Activated T-cell treated with anti-CD3 and anti-CD28 coated beads, Interleukin-2, amount 50 U/mL, for 1 hour (primary cell): ENCODE data around the gene CDH8.
"Not testable (repeated sequence)": the region's sequence is repeated elsewhere in the genome, so short reads cannot be mapped to it uniquely, and the experiment has no call there.

Experiments
- DNase-seq: peaks from one replicate; pipeline ENCODE4 v3.0.0-alpha.2; 2020

The CDH8 gene

GRCh38 chr16:61730997-61731396 lies 305.2 kb downstream of the CDH8 start:
- no peak for DNase-seq

- no peak for DNase-seq
Observed at GRCh38 chr16:61726701-61727100, 309.5 kb downstream of the CDH8 start.

GRCh38 chr16:61726125-61726524 lies 310.1 kb downstream of the CDH8 start:
- no peak for DNase-seq

- DNase-seq = no peak
Observed at GRCh38 chr16:61721544-61721943, 314.7 kb downstream of the CDH8 start.

- no peak for DNase-seq
Observed at GRCh38 chr16:61715393-61715792, 320.8 kb downstream of the CDH8 start.

GRCh38 chr16:61713787-61714186 lies 322.5 kb downstream of the CDH8 start:
- no peak for DNase-seq

GRCh38 chr16:61699640-61700039 lies 336.6 kb downstream of the CDH8 start:
- DNase-seq = not testable (repeated sequence)

- DNase-seq = no peak
Observed at GRCh38 chr16:61684541-61684940, 351.7 kb downstream of the CDH8 start.

- no peak for DNase-seq
Observed at GRCh38 chr16:61681673-61682072, 354.6 kb downstream of the CDH8 start.

GRCh38 chr16:61681124-61681523 lies 355.1 kb downstream of the CDH8 start:
- DNase-seq = no peak

GRCh38 chr16:61678182-61678581 lies 358.1 kb downstream of the CDH8 start:
- no peak for DNase-seq

- no peak for DNase-seq
Observed at GRCh38 chr16:61677776-61678175, 358.5 kb downstream of the CDH8 start.

GRCh38 chr16:61676740-61677139 lies 359.5 kb downstream of the CDH8 start:
- no peak for DNase-seq

- DNase-seq = no peak
Observed at GRCh38 chr16:61671161-61671560, 365.1 kb downstream of the CDH8 start.

- no peak for DNase-seq
Observed at GRCh38 chr16:61665512-61665911, 370.7 kb downstream of the CDH8 start.

- DNase-seq = no peak
Observed at GRCh38 chr16:61659936-61660335, 376.3 kb downstream of the CDH8 start.

- DNase-seq = no peak
Observed at GRCh38 chr16:61654962-61655361, 381.3 kb downstream of the CDH8 start.

- DNase-seq = no peak
Observed at GRCh38 chr16:61653544-61653943, 382.7 kb downstream of the CDH8 start.

GRCh38 chr16:61645561-61645960 lies 390.7 kb downstream of the CDH8 start:
- DNase-seq = no peak

GRCh38 chr16:61644736-61645135 lies 391.5 kb downstream of the CDH8 start:
- no peak for DNase-seq

GRCh38 chr16:61617219-61617783 lies 418.9 kb downstream of the CDH8 start:
- no peak for DNase-seq

- DNase-seq = no peak
Observed at GRCh38 chr16:61616088-61616487, 420.1 kb downstream of the CDH8 start.

- no peak for DNase-seq
Observed at GRCh38 chr16:61611847-61612491, 424.3 kb downstream of the CDH8 start.

- no peak for DNase-seq
Observed at GRCh38 chr16:61606581-61606980, 429.7 kb downstream of the CDH8 start.
